NT2/D1 (cell line): ENCODE results near the gene CEP290.

Source experiments
- SUZ12 ChIP-seq: IDR thresholded peaks from 2 replicates; pipeline ENCODE4 v1.6.1; 2011; ENCODE audit not compliant: insufficient read length, insufficient read depth; ENCODE audit errors: extremely low read depth
- YY1 ChIP-seq: IDR thresholded peaks from 2 replicates; pipeline ENCODE4 v1.6.1; 2011; ENCODE audit not compliant: insufficient read length, insufficient read depth
- ZNF274 ChIP-seq: IDR thresholded peaks from 2 replicates; pipeline ENCODE4 v1.6.1; 2011; ENCODE audit warnings: mild to moderate bottlenecking, low read depth, low read length

- TF ChIP-seq YY1 (no peak), ZNF274 (no peak), SUZ12 (no peak)
These were observed 104.1 kb downstream of the CEP290 start for GRCh38 chr12:88037770-88038169.
